Measurements from ENCODE around the gene ASB1.

Gene ASB1, protein sequence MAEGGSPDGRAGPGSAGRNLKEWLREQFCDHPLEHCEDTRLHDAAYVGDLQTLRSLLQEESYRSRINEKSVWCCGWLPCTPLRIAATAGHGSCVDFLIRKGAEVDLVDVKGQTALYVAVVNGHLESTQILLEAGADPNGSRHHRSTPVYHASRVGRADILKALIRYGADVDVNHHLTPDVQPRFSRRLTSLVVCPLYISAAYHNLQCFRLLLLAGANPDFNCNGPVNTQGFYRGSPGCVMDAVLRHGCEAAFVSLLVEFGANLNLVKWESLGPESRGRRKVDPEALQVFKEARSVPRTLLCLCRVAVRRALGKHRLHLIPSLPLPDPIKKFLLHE

DNA sequence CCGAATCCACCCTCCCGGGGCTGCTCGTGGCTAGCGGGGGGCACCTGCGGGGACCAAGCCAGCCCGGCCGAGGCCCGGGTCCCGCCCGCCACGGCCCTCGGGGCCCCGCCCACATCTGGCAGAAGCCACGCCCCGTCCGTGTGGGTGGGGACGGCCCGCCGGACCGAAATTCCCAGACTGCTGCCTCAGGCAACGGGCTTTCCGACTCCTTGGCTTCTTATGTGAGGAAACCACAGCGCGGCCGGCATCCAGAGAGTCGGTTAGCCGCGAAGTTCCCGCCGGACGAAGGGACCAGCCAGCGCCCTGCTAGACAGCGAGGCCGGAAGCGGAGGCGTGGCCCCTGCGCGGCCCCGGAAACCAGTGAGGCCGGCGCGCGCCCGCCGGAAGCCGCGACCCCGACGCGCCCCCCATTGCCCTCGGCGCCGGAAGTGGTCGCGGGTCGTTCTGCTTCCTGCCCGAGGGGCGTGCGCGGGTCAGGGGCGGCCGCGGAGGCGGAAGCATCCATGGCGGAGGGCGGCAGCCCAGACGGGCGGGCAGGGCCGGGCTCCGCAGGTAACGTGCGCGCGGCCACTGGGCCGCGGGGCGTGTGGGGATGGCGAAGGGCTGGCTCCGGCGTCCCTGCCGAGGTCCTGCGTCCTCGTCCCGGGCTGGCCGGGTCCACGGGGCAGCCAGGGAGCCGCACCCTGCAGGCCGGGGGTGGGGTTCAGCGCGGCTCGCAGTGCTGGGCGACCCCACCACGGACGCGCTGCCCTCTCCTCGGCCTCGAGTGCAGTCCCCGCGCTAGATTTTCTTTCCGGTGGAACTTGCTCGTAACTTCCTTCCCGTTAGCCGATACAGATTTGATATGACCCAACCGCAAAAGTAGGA is at the start of gene ASB1:
TSS of gene ASB1 (plus strand) at position 360 of the 867 bp plus-strand sequence. CDS start at position 504, 144 bp downstream.
- DNase-seq (ENCODE audit: low read depth), result no peak
- TF ChIP-seq, protein P1, sequence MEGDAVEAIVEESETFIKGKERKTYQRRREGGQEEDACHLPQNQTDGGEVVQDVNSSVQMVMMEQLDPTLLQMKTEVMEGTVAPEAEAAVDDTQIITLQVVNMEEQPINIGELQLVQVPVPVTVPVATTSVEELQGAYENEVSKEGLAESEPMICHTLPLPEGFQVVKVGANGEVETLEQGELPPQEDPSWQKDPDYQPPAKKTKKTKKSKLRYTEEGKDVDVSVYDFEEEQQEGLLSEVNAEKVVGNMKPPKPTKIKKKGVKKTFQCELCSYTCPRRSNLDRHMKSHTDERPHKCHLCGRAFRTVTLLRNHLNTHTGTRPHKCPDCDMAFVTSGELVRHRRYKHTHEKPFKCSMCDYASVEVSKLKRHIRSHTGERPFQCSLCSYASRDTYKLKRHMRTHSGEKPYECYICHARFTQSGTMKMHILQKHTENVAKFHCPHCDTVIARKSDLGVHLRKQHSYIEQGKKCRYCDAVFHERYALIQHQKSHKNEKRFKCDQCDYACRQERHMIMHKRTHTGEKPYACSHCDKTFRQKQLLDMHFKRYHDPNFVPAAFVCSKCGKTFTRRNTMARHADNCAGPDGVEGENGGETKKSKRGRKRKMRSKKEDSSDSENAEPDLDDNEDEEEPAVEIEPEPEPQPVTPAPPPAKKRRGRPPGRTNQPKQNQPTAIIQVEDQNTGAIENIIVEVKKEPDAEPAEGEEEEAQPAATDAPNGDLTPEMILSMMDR (IDR thresholded peaks at IDR 0.05; ENCODE audit: control insufficient read depth, extremely low read depth, insufficient read depth), result no peak

DNA sequence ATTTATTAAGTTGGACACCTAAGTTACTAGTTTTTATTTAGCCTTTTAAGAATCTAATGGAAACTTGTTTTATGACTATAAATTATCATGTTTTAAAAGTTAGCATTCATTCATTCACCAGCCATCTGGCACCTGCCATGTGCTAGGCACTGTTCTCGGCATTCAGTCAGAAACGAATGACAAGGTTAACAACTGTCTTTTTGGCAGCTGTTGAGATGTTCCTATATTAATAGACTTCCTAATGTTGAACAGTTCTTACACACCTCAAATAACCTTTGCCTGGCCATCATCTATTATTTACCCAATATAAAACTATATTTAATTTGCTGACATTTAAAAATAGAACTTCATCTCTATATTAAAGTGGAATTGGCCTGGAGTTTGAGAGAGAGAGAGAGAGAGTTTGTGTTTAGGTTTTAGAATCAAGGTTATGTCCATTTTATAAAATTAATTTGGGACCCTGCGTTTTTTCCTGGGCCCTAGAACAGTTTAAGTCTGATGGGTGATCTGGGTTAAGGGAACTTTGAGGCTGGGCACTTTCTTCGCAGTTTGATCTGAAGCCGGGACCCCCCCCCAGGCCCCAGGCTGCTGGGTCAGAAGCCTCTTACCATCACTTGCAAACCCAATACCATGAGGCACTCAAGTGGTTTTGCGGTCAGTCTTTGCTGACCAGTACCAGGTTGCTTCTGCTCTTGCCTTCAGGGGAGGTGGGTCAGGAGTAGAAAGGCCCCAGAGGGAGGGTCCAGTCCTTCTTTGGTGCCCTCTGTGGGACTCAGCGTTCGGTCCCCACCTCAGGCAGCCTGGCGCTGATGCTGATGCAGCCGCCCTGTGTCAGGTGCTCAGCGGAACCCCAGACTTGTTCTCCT is 48.3 kb upstream of the ASB1 start:
- peak; percentile 96 for DNase-seq (ENCODE audit: low read depth)
- TF ChIP-seq, protein P1 (IDR thresholded peaks at IDR 0.05; ENCODE audit: control insufficient read depth, extremely low read depth, insufficient read depth), result no peak
- peak overlapping the region; percentile 25; the same call in 1 of the 2 replicates for H3K4me3 ChIP-seq (ENCODE audit: low read depth, low read length)

More for the DNA sequence above, at the start of gene ASB1:
- H3K4me3 ChIP-seq (ENCODE audit: low read depth, low read length), result peak within 1 kb of the TSS; percentile 89

DNA sequence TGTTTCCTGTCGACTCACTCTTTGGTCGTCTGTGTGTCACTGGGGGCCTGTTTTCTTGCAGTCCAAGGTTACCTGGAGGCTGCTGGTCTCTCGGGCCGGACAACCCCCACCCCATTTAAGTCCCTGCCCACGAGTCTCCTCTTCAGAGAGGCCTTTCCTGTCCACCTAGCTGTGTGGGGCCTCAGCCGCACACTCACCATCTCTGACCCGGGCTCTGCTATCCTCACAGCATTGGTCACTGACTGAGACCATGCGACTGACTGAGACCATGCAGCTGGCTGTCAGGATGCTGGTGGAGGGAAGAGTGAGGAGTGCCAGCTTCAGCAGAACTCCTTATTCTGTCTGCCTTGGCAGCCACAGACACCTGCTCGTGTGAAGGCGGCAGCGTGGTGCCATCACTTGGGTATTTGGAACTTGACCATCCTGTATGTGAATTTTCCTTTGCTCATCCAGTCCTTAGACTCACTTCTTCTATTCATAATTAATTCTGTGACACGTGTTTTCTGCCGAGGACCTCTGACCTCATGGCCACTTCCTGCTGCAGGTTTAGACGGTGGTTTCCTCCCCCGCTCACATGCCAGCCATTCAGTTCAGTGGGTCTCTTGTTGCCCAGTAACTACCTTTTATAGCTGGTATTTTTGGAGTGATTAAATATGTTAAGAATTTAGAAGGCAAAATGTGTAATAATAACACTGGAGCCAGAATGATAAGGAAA is 47.5 kb upstream of the ASB1 start:
- no peak overlapping the region for H3K4me3 ChIP-seq (ENCODE audit: low read depth, low read length)
- no peak for DNase-seq (ENCODE audit: low read depth)
- TF ChIP-seq, protein P1 (IDR thresholded peaks at IDR 0.05; ENCODE audit: control insufficient read depth, extremely low read depth, insufficient read depth), result no peak

GRCh38 chr2:238380336-238380735 is 46.4 kb upstream of the ASB1 start:
- TF ChIP-seq, protein P1 (IDR thresholded peaks at IDR 0.05; ENCODE audit: control insufficient read depth, extremely low read depth, insufficient read depth), result no peak
- H3K4me3 ChIP-seq (ENCODE audit: low read depth, low read length), result no peak overlapping the region
- DNase-seq (ENCODE audit: low read depth), result no peak

DNA sequence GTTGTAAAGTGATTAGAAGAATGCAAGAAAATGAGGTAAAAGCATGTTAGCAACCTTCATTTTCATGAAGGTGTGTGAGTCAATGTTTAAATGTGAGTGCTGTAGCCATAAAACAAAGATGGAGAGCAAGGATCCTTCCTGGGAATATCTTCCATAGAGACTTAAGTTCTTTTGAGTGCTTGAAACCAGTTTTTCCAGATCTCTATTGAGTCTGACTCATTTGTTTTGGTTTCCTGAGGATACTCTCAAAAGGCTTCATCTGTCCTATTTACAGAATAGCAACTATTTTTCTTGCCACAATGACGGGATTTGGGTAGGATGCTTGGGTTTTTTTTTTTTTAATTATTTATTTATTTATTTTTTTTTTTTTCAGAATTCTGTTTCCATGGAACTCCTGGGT is 45.9 kb upstream of the ASB1 start:
- H3K4me3 ChIP-seq (ENCODE audit: low read depth, low read length), result no peak overlapping the region
- TF ChIP-seq, protein P1 (IDR thresholded peaks at IDR 0.05; ENCODE audit: control insufficient read depth, extremely low read depth, insufficient read depth), result no peak
- peak; percentile 70 for DNase-seq (ENCODE audit: low read depth)
